Stimulated activated CD4-positive, alpha-beta T cell treated with anti-CD3 and anti-CD28 coated beads, Interleukin-1b, Interleukin-23, amount 100 ng/mL, for 4 hours (primary cell): Measurements from ENCODE around the gene ISYNA1.
A peak's percentile ranks its signal among the peaks of the same experiment; 100 is the strongest.

ENCODE experiments used
- DNase-seq, 2 donors: peaks; one replicate each; pipeline ENCODE4 v3.0.0-alpha.2; 2020; ENCODE audit warnings: low read depth in 2 of 2

Gene ISYNA1

GRCh38 chr19:18443831-18444230, 5.9 kb upstream of the ISYNA1 start:
- no peak for DNase-seq

GRCh38 chr19:18443406-18443805, 5.5 kb upstream of the ISYNA1 start:
- DNase-seq: no peak

- no peak for DNase-seq
Observed at GRCh38 chr19:18442941-18443340, 5.0 kb upstream of the ISYNA1 start.

GRCh38 chr19:18441804-18442788, 4.2 kb upstream of the ISYNA1 start:
- no peak for DNase-seq

- DNase-seq: no peak
Observed at GRCh38 chr19:18440936-18441803, 3.2 kb upstream of the ISYNA1 start.

- DNase-seq: no peak
Observed at GRCh38 chr19:18440415-18440877, 2.5 kb upstream of the ISYNA1 start.

GRCh38 chr19:18439910-18440237, 1.9 kb upstream of the ISYNA1 start:
- DNase-seq: no peak

GRCh38 chr19:18439025-18439909, 1.3 kb upstream of the ISYNA1 start:
- no peak for DNase-seq

GRCh38 chr19:18438331-18439024, 545 bp upstream of the ISYNA1 start:
- no peak for DNase-seq

GRCh38 chr19:18436671-18437490, 1.1 kb downstream of the ISYNA1 start:
- DNase-seq: peak; percentile 54 to 55

- no peak for DNase-seq
Observed at GRCh38 chr19:18435842-18436670, 1.9 kb downstream of the ISYNA1 start.

- no peak for DNase-seq
Observed at GRCh38 chr19:18435178-18435841, 2.6 kb downstream of the ISYNA1 start.

GRCh38 chr19:18434411-18435175, 3.3 kb downstream of the ISYNA1 start:
- no peak for DNase-seq

GRCh38 chr19:18433735-18434398, 4.1 kb downstream of the ISYNA1 start:
- DNase-seq: no peak

- peak; percentile 32 to 50 for DNase-seq
Observed at GRCh38 chr19:18433015-18433691, 4.8 kb downstream of the ISYNA1 start.

- no peak for DNase-seq
Observed at GRCh38 chr19:18432275-18433014, 5.5 kb downstream of the ISYNA1 start.
